GM23338 (cell line): Measurements from ENCODE around the gene PDE4C.

Experiments used
- CREB1 ChIP-seq: fragments of 250-450 bp; sonication (Bioruptor Pico); IDR thresholded peaks from 2 replicates; pipeline ENCODE4 v1.5.0; 2020; ENCODE audit warnings: low read depth, mild to moderate bottlenecking, moderate library complexity
- EZH2 ChIP-seq: fragments of 200-600 bp; sonication (generic); IDR thresholded peaks from one replicate; pipeline ENCODE4 v1.8.0; 2017; ENCODE audit warnings: antibody characterized with exemption, mild to moderate bottlenecking, low read depth; ENCODE audit not compliant: unreplicated experiment
- EZH2phosphoT487 ChIP-seq: fragments of 200-600 bp; sonication (generic); IDR thresholded peaks from one replicate; pipeline ENCODE4 v1.8.1; 2018; ENCODE audit warnings: antibody characterized with exemption; ENCODE audit not compliant: unreplicated experiment
- JUNB ChIP-seq: IDR thresholded peaks from one replicate; pipeline ENCODE4 v1.6.1; 2016; ENCODE audit warnings: antibody characterized with exemption; ENCODE audit not compliant: unreplicated experiment
- POLR2AphosphoS5 ChIP-seq: IDR thresholded peaks from 2 replicates; pipeline ENCODE4 v1.6.1; 2016; ENCODE audit warnings: antibody characterized with exemption, low read depth
- ZNF462 ChIP-seq: fragments of 250-450 bp; sonication (Bioruptor Pico); IDR thresholded peaks from 2 replicates; pipeline ENCODE4 v1.5.0; 2020; ENCODE audit warnings: mild to moderate bottlenecking, moderate library complexity
- TF ChIP-seq, protein P1 (sequence below): IDR thresholded peaks from one replicate; pipeline ENCODE4 v1.6.1; 2018; ENCODE audit warnings: antibody characterized with exemption; ENCODE audit not compliant: unreplicated experiment
- TF ChIP-seq, protein P2 (sequence below), 2 experiments: fragments of 200-600 bp in 1 of 2; sonication (generic) in 1 of 2; conservative IDR thresholded peaks; 2 replicates each; pipeline versions ENCODE4 v1.5.1 to v1.6.1; 2016 to 2017; ENCODE audit warnings: antibody characterized with exemption in 2 of 2, low read depth in 2 of 2, mild to moderate bottlenecking in 2 of 2, moderate library complexity in 1 of 2
- TF ChIP-seq, protein P3 (sequence below): IDR thresholded peaks from 2 replicates; pipeline ENCODE4 v1.6.1; 2016; ENCODE audit warnings: antibody characterized with exemption

- TF ChIP-seq POLR2AphosphoS5 (no peak), EZH2phosphoT487 (no peak), ZNF462 (CRISPR knock-in tag) (no peak), CREB1 (CRISPR knock-in tag) (no peak), EZH2 (no peak), JUNB (no peak)
- TF ChIP-seq, protein P1, sequence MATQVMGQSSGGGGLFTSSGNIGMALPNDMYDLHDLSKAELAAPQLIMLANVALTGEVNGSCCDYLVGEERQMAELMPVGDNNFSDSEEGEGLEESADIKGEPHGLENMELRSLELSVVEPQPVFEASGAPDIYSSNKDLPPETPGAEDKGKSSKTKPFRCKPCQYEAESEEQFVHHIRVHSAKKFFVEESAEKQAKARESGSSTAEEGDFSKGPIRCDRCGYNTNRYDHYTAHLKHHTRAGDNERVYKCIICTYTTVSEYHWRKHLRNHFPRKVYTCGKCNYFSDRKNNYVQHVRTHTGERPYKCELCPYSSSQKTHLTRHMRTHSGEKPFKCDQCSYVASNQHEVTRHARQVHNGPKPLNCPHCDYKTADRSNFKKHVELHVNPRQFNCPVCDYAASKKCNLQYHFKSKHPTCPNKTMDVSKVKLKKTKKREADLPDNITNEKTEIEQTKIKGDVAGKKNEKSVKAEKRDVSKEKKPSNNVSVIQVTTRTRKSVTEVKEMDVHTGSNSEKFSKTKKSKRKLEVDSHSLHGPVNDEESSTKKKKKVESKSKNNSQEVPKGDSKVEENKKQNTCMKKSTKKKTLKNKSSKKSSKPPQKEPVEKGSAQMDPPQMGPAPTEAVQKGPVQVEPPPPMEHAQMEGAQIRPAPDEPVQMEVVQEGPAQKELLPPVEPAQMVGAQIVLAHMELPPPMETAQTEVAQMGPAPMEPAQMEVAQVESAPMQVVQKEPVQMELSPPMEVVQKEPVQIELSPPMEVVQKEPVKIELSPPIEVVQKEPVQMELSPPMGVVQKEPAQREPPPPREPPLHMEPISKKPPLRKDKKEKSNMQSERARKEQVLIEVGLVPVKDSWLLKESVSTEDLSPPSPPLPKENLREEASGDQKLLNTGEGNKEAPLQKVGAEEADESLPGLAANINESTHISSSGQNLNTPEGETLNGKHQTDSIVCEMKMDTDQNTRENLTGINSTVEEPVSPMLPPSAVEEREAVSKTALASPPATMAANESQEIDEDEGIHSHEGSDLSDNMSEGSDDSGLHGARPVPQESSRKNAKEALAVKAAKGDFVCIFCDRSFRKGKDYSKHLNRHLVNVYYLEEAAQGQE = no peak
- TF ChIP-seq, protein P2, sequence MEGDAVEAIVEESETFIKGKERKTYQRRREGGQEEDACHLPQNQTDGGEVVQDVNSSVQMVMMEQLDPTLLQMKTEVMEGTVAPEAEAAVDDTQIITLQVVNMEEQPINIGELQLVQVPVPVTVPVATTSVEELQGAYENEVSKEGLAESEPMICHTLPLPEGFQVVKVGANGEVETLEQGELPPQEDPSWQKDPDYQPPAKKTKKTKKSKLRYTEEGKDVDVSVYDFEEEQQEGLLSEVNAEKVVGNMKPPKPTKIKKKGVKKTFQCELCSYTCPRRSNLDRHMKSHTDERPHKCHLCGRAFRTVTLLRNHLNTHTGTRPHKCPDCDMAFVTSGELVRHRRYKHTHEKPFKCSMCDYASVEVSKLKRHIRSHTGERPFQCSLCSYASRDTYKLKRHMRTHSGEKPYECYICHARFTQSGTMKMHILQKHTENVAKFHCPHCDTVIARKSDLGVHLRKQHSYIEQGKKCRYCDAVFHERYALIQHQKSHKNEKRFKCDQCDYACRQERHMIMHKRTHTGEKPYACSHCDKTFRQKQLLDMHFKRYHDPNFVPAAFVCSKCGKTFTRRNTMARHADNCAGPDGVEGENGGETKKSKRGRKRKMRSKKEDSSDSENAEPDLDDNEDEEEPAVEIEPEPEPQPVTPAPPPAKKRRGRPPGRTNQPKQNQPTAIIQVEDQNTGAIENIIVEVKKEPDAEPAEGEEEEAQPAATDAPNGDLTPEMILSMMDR (conservative IDR thresholded peaks at IDR 0.05; ENCODE audit: low read depth in 2 of 2) = no peak
- TF ChIP-seq, protein P3, sequence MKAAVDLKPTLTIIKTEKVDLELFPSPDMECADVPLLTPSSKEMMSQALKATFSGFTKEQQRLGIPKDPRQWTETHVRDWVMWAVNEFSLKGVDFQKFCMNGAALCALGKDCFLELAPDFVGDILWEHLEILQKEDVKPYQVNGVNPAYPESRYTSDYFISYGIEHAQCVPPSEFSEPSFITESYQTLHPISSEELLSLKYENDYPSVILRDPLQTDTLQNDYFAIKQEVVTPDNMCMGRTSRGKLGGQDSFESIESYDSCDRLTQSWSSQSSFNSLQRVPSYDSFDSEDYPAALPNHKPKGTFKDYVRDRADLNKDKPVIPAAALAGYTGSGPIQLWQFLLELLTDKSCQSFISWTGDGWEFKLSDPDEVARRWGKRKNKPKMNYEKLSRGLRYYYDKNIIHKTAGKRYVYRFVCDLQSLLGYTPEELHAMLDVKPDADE = no peak
Measured at GRCh38 chr19:18257503-18258470, 31.5 kb upstream of the PDE4C start.
